ENCODE measurements around the gene IL15.

The IL15 gene

DNA sequence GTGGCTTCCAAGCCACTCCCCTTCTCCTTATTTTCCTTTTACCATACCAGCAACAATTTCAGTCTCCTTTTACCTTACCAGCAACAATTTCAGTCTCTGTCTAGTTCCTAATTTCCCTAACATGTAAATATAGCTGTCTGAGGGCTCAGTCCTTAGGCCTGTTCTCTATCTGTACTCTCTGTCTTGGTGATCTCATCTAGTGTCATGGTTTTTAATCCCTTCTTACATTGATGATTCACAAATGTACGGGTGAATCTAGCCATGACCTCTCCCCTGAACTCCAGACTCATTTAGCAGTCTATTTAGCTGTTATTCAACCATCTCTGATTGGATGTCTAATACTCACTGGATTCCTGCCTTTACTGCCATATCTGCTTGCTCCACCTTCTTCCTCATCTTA, 7.2 kb downstream of the IL15 start:
- no peak for DNase-seq
- in situ Hi-C loops (cut with MboI; ENCODE audit: low pct_unique_long_range_greater_than_20kb, low sequenced_read_pairs), result no loop called here

- in situ Hi-C loops (cut with MboI; ENCODE audit: low pct_unique_long_range_greater_than_20kb, low sequenced_read_pairs), result no loop called here
- no peak for DNase-seq
These were observed 9.4 kb downstream of the IL15 start for GRCh38 chr4:141645611-141646340.

DNA sequence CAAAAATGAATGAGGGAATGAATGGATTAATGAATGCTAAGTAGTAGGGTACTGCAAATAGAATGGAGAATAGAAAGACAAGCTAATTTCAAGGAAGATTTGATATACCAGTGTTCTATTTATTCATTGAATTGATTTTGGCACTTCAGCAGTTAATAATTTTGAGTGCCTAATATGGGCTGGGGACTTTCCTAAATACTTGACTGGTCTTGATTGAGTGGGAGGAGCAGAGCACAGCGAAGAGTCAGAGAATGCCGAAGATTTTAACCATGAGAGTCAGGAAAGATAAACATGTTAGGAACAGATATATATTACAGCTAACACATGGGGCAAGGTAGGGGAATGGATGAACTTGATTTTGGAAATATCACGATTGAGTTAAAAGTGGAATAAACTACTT, 10.6 kb downstream of the IL15 start:
- in situ Hi-C loops (cut with MboI; ENCODE audit: low pct_unique_long_range_greater_than_20kb, low sequenced_read_pairs), result no loop called here
- DNase-seq, result no peak

DNA sequence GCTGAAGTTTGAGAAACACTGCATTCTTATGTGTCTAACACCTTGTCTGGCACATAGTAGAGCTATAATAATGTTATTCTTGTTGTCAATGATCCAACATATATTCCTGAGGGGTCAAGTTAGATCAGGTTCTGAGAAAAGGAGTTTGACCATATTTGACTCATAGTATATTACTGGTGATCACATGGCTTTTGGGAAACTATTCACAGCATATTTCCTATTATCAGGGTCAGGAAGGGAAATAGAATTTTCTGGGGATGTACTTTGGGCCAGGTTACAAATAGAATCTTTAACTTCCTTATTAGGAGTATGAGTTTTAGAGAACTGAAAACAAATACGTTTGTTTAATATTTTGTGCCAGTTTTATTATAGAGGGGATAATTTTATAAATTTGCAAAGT, 11.6 kb downstream of the IL15 start:
- in situ Hi-C loops (cut with MboI; ENCODE audit: low pct_unique_long_range_greater_than_20kb, low sequenced_read_pairs), result no loop called here
- DNase-seq, result no peak

DNA sequence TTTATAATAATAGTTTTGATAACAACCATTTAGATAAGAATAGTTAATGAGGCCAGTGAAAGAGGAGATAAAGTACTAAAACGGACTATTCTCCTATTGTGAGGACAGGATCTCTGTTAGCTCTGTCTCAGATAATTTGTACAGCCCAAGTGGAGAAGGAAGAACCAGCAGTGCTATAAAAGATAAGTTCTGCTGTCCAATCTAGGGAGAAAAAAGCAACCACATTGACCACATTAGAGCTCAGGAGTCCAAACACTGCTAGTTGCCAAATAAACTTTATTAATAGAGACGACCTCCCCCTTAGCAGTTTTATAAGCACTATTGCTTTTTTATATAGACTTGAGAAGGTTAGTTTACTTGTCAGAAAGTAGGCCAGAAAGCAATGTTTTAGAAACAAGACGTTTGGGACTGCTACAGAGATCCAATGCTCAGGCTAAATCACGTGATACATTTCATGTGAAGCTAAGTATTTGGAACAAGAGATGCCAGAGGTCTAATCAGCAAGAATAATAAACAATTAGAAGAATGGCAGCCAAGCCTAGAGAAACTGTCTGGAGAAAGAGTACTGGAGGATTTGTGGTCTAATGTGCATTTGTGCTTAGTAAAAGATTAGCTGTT, 15.9 kb downstream of the IL15 start:
- DNase-seq, result no peak
- in situ Hi-C loops (cut with MboI; ENCODE audit: low pct_unique_long_range_greater_than_20kb, low sequenced_read_pairs), result no loop called here

DNA sequence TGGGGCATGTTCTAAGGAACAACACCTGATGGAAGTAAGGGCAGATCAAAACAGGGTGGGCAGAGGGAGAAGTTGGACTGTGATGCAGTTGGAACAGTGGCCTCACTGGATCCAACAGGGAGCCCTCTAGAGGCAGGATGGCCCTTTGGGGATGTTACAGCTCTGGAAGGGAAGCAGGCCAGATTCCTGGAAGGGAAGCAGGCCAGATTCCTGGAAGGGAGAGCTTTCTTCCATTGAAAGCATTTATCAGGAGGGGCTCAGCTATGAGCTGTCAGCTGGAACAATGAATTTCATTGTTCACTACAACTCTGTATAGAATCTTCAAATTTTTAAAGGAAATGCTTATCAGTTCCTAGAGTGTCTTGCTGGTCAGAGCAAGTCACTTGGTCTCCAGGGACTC, 17.7 kb downstream of the IL15 start:
- peak; percentile 9 for DNase-seq
- in situ Hi-C loops (cut with MboI; ENCODE audit: low pct_unique_long_range_greater_than_20kb, low sequenced_read_pairs), result no loop called here

- in situ Hi-C loops (cut with MboI; ENCODE audit: low pct_unique_long_range_greater_than_20kb, low sequenced_read_pairs), result no loop called here
- DNase-seq, result no peak
These were observed 19.6 kb downstream of the IL15 start for GRCh38 chr4:141656031-141656430.

- in situ Hi-C loops (cut with MboI; ENCODE audit: low pct_unique_long_range_greater_than_20kb, low sequenced_read_pairs), result no loop called here
- DNase-seq, result no peak
These were observed 21.3 kb downstream of the IL15 start for GRCh38 chr4:141657550-141658250.

- in situ Hi-C loops (cut with MboI; ENCODE audit: low pct_unique_long_range_greater_than_20kb, low sequenced_read_pairs), result no loop called here
- DNase-seq, result no peak
These were observed 21.9 kb downstream of the IL15 start for GRCh38 chr4:141658309-141658708.

DNA sequence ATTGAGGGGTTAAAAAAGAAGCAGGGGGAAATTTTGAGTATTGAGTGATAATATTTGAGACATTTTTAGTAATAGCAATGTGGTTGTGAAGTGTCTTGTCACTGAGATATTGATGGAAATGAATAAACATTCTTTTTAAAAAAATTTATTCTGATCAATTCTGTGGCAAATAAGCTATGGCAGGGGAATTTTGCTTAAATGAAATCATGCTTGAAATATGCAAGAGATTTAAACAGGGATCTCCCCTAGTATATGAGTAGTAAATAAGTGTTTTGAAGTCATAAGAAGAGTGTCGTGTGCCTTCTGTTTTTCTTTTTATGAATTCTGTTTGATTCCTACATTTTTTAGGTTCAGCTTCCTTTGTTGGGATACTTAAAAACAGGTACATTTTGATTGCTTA, 23.2 kb downstream of the IL15 start:
- in situ Hi-C loops (cut with MboI; ENCODE audit: low pct_unique_long_range_greater_than_20kb, low sequenced_read_pairs), result no loop called here
- DNase-seq, result no peak

DNA sequence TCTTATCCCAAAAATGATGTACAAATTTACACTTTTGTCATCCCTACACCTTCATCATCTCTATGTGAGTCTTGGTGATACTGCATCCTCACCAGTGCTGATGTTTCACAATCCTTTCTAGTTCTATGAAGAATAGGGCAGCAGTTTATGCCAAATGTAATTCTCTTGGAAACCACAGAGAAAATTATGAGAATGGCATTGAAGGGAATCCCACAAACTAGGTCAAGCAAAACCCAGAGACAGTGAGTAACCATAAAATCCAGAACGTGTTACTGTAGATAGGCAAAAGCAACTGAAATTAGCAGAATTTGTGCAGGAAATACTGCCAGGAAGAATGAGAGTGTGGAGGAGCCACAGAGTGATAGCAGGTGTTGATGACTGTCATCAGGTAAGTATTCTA, 24.5 kb downstream of the IL15 start:
- DNase-seq, result no peak
- in situ Hi-C loops (cut with MboI; ENCODE audit: low pct_unique_long_range_greater_than_20kb, low sequenced_read_pairs), result no loop called here

- in situ Hi-C loops (cut with MboI; ENCODE audit: low pct_unique_long_range_greater_than_20kb, low sequenced_read_pairs), result no loop called here
- DNase-seq, result no peak
These were observed 32.0 kb downstream of the IL15 start for GRCh38 chr4:141668200-141668910.

DNA sequence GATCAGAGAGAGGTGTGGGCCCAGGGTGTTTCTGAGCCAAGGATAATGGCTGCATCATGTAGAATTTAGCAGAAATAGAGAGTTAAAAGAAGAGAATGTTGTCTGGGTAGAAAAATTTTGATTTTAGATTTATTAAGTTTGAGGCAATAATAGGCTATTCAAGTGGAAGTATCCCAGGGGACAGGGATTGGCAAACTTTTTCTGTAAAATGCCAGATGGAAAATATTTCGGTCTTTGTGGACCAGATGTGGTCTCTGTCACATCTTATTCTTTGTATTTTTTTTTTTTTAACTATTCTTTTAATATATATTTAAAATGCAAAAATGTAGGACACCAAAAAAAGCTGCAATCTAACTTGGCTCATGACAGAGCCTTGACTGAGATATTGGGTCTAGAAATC, 33.1 kb downstream of the IL15 start:
- in situ Hi-C loops (cut with MboI; ENCODE audit: low pct_unique_long_range_greater_than_20kb, low sequenced_read_pairs), result no loop called here
- no peak for DNase-seq

GRCh38 chr4:141675384-141675783, 39.0 kb downstream of the IL15 start:
- no peak for DNase-seq
- in situ Hi-C loops (cut with MboI; ENCODE audit: low pct_unique_long_range_greater_than_20kb, low sequenced_read_pairs), result no loop called here

- in situ Hi-C loops (cut with MboI; ENCODE audit: low pct_unique_long_range_greater_than_20kb, low sequenced_read_pairs), result no loop called here
- DNase-seq, result no peak
These were observed 39.8 kb downstream of the IL15 start for GRCh38 chr4:141676087-141676670.

GRCh38 chr4:141680060-141680459, 43.7 kb downstream of the IL15 start:
- DNase-seq, result no peak
- in situ Hi-C loops (cut with MboI; ENCODE audit: low pct_unique_long_range_greater_than_20kb, low sequenced_read_pairs), result no loop called here

DNA sequence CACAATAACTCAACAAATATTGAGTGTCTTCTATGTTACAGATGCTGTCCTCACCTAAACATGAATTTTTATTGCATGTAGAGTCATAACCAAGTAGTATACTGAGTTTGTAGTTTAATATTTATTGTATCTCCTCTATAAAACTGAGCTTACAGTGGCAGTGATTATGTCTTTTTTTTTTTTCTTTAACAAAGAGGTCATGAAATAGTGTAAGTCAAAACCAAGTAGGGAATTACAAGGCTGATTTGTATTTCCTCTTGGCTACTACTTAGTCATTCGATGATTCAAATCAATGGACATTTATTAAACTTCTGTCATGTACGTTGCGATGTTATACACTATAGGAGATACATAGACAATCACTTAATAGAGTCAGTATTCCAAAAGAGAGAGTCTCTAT, 48.4 kb downstream of the IL15 start:
- DNase-seq, result no peak
- in situ Hi-C loops (cut with MboI; ENCODE audit: low pct_unique_long_range_greater_than_20kb, low sequenced_read_pairs), result no loop called here

GRCh38 chr4:141686146-141686775, 49.9 kb downstream of the IL15 start:
- in situ Hi-C loops (cut with MboI; ENCODE audit: low pct_unique_long_range_greater_than_20kb, low sequenced_read_pairs), result no loop called here
- DNase-seq, result no peak

- in situ Hi-C loops (cut with MboI; ENCODE audit: low pct_unique_long_range_greater_than_20kb, low sequenced_read_pairs), result no loop called here
These were observed 50.5 kb downstream of the IL15 start for GRCh38 chr4:141686879-141687278.

More at GRCh38 chr4:141686879-141687278, 50.5 kb downstream of the IL15 start:
- DNase-seq, result no peak
